ENCODE data around the gene ZSWIM8.
"Not testable (repeated sequence)": the region's sequence is repeated elsewhere in the genome, so short reads cannot be mapped to it uniquely, and the experiment has no call there.

ZSWIM8 gene, protein sequence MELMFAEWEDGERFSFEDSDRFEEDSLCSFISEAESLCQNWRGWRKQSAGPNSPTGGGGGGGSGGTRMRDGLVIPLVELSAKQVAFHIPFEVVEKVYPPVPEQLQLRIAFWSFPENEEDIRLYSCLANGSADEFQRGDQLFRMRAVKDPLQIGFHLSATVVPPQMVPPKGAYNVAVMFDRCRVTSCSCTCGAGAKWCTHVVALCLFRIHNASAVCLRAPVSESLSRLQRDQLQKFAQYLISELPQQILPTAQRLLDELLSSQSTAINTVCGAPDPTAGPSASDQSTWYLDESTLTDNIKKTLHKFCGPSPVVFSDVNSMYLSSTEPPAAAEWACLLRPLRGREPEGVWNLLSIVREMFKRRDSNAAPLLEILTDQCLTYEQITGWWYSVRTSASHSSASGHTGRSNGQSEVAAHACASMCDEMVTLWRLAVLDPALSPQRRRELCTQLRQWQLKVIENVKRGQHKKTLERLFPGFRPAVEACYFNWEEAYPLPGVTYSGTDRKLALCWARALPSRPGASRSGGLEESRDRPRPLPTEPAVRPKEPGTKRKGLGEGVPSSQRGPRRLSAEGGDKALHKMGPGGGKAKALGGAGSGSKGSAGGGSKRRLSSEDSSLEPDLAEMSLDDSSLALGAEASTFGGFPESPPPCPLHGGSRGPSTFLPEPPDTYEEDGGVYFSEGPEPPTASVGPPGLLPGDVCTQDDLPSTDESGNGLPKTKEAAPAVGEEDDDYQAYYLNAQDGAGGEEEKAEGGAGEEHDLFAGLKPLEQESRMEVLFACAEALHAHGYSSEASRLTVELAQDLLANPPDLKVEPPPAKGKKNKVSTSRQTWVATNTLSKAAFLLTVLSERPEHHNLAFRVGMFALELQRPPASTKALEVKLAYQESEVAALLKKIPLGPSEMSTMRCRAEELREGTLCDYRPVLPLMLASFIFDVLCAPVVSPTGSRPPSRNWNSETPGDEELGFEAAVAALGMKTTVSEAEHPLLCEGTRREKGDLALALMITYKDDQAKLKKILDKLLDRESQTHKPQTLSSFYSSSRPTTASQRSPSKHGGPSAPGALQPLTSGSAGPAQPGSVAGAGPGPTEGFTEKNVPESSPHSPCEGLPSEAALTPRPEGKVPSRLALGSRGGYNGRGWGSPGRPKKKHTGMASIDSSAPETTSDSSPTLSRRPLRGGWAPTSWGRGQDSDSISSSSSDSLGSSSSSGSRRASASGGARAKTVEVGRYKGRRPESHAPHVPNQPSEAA (N-terminal part only)

DNA sequence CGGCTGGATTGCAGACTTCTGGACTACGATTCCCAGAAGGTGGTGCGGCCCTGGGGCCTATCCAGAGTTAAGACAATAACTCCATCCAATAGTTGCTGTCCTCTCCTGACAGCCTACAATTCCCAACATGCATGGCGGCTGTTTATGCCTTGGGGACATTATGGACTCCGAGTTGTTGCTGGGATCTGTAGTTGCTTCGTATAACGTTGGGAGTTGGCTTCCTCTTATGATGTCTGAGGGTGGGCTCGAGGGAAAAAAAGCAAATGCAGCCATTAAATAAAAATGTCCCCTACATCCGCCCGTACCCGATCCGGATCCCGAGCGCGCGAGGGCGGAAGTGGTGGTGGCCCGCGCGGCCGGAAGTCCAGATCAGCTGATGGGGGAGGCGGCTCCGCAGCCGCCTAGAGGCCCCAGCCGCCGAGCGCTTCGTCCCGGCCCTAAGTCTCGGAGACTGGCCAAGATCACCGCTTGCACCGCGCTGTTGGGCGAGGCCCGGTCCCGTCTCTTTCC lies at the start of gene ZSWIM8:
Gene ZSWIM8, plus strand, starts transcription at position 396 of the 510 bp plus-strand sequence. CDS start 273 bp downstream, outside the sequence.
- Histone ChIP-seq H3K36me3 (ENCODE audit: control insufficient read depth in 5 of 5, insufficient read depth in 5 of 5, low read length in 5 of 5) (peaks cover 0 to 18% (median 18%) of the 10 kb centered on the region in 5 donors), H3K4me1 (ENCODE audit: control insufficient read depth in 5 of 5, insufficient read depth in 5 of 5, low read length in 5 of 5) (peaks cover 17 to 63% (median 55%) of the 10 kb centered on the region in 5 donors), H3K27me3 (ENCODE audit: control insufficient read depth in 5 of 5, insufficient read depth in 4 of 5, low read length in 5 of 5) (no peaks in the 10 kb centered on the region), H3K9me3 (ENCODE audit: control insufficient read depth in 5 of 5, low read length in 5 of 5) (no peaks in the 10 kb centered on the region), H3K4me3 (ENCODE audit: low read depth in 1 of 5, low read length in 5 of 5) (peak within 1 kb of the TSS; percentile 88 to 98 (median 91)), H3K9ac (ENCODE audit: low read length in 5 of 5) (peak within 1 kb of the TSS; percentile 93 to 95 (median 94)), H3K27ac (ENCODE audit: low read depth, low read length) (peak within 1 kb of the TSS; percentile 79)

DNA sequence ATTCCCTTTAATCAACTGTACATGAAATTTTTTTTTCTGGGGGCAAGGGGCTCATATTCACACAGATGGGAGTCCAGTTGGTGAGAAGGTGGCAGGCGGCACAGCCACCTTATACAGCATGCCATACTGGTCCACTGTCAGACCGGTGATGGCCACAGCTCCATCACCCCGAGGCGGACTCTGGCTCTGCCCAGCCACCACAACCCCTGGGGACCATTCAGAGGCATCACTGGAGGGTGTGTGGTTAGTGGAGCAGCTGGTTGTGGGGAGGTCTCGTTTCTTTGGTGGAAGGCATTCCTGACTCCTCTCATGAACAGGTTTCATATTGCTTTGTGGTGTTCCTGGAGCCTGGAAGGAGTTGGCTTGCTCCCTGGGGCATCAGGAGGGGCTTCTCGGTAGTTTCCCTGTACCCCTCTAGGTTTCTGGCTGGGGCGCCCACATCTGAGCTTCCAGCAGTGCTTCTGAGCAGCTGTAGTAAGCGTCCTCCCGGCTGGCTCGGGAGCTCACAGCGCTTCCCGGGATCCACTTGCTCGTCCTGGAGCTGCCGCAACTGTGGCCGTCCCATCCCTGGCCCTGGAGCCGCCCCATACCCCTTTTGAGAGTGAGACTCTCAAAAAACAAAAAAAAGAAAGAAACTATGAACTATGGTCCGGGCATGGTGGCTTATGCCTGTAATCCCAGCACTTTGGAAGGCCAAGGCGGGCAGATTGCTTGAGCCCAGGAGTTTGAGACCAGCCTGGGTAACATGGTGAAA lies 44.7 kb upstream of the ZSWIM8 start:
- H3K9me3 ChIP-seq (ENCODE audit: control insufficient read depth in 5 of 5, low read length in 5 of 5); H3K4me3 ChIP-seq (ENCODE audit: low read depth in 1 of 5, low read length in 5 of 5); H3K36me3 ChIP-seq (ENCODE audit: control insufficient read depth in 5 of 5, insufficient read depth in 5 of 5, low read length in 5 of 5); H3K9ac ChIP-seq (ENCODE audit: low read length in 5 of 5); H3K27me3 ChIP-seq (ENCODE audit: control insufficient read depth in 5 of 5, insufficient read depth in 4 of 5, low read length in 5 of 5); H3K27ac ChIP-seq (ENCODE audit: low read depth, low read length): not testable (repeated sequence)
- peaks cover 3 to 28% (median 24%) of the 10 kb centered on the region in 5 donors for H3K4me1 ChIP-seq (ENCODE audit: control insufficient read depth in 5 of 5, insufficient read depth in 5 of 5, low read length in 5 of 5)

DNA sequence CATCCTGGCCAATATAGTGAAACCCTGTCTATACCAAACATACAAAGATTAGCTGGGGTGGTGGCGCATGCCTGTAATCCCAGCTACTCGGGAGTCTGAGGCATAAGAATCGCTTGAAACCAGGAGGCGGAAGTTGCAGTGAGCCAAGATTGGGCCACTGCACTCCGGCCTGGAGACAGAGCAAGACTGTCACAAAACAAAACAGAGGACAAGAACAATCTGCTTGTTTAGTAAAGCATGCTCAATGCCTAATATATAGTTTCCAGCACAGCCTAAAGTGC lies 43.0 kb upstream of the ZSWIM8 start:
- Histone ChIP-seq H3K4me1 (ENCODE audit: control insufficient read depth in 5 of 5, insufficient read depth in 5 of 5, low read length in 5 of 5) (peaks cover 3 to 34% (median 27%) of the 10 kb centered on the region in 5 donors), H3K9ac (ENCODE audit: low read length in 5 of 5) (no peak overlapping the region), H3K4me3 (ENCODE audit: low read depth in 1 of 5, low read length in 5 of 5) (no peak overlapping the region), H3K9me3 (ENCODE audit: control insufficient read depth in 5 of 5, low read length in 5 of 5) (no peaks in the 10 kb centered on the region), H3K36me3 (ENCODE audit: control insufficient read depth in 5 of 5, insufficient read depth in 5 of 5, low read length in 5 of 5) (peaks cover 0 to 11% (median 9%) of the 10 kb centered on the region in 5 donors), H3K27ac (ENCODE audit: low read depth, low read length) (no peak overlapping the region), H3K27me3 (ENCODE audit: control insufficient read depth in 5 of 5, insufficient read depth in 4 of 5, low read length in 5 of 5) (no peaks in the 10 kb centered on the region)

DNA sequence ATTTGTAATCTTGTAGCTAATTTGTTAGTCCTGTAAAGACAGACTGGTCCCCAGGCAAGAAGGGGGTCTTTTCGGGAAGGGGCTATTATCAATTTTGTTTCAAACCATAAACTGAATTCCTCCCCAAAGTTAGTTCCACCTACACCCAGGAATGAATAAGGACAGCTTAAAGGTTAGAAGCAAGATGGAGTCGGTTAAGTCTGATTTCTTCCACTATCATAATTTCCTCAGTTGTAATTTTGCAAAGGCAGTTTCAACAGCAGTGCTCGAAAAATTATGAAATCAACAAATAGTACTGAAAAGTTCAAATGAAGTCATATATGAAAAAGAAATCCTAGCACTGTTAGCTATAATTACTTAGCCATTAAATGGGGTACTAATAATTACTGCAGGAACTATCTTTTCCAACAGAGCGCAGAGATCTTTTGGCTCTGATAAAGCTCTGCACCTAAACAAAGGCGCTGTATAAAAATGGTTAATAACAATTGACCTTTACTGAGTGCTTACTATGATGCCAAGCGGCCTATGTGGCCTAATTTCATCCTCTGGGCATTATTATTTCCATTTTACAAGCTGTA lies 42.0 kb upstream of the ZSWIM8 start:
- H3K36me3 ChIP-seq (ENCODE audit: control insufficient read depth in 5 of 5, insufficient read depth in 5 of 5, low read length in 5 of 5) = peaks cover 0 to 11% (median 8%) of the 10 kb centered on the region in 5 donors
- no peaks in the 10 kb centered on the region for H3K27me3 ChIP-seq (ENCODE audit: control insufficient read depth in 5 of 5, insufficient read depth in 4 of 5, low read length in 5 of 5)
- H3K9me3 ChIP-seq (ENCODE audit: control insufficient read depth in 5 of 5, low read length in 5 of 5) = no peaks in the 10 kb centered on the region
- H3K4me3 ChIP-seq (ENCODE audit: low read depth in 1 of 5, low read length in 5 of 5) = peak overlapping the region; percentile 84 to 100 (median 98)
- peak overlapping the region; percentile 98 for H3K27ac ChIP-seq (ENCODE audit: low read depth, low read length)
- peak overlapping the region; percentile 85 to 99 (median 91) for H3K9ac ChIP-seq (ENCODE audit: low read length in 5 of 5)
- peaks cover 3 to 34% (median 27%) of the 10 kb centered on the region in 5 donors for H3K4me1 ChIP-seq (ENCODE audit: control insufficient read depth in 5 of 5, insufficient read depth in 5 of 5, low read length in 5 of 5)

DNA sequence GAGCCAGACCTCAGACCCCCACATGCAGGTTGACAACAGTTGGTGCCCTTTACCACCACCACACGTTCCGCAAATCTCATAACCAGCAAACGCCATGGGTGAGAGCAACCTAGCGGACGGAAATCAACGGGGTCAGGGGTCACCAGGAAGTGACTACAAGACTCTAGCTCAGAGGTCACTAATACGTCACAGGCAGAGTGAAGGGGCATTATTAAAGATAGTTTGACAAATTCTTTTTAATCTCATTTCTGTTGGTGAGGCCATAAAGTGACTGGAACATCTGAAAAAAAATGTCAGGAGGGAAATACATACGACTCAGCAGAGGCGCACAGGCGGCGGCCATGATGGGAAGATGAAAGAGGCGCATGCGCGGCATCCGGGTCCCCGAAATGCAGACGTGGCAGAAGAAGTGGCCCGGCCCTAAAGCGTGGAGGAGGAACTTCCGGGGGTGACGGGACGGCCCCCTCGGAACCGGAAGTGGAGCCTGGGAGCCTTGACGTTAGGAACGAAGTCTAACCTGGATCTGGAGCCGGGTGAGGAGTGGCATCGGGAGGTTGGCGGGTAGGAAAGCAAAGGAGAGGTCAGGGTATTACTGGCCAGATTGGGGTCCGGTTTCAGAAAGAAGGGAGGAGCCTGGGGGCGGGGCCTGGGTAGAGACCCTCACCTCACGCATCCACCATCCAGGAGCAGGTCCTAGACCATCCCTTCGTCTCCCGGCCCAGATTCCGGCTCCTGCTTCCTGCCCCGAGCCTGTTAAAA lies 41.3 kb upstream of the ZSWIM8 start, which contains the start of gene SEC24C:
Gene SEC24C, plus strand, starts transcription at position 468 of the 759 bp plus-strand sequence. CDS start 2,461 bp downstream, outside the sequence.
- Histone ChIP-seq H3K4me1 (ENCODE audit: control insufficient read depth in 5 of 5, insufficient read depth in 5 of 5, low read length in 5 of 5) (peaks cover 5 to 36% (median 30%) of the 10 kb centered on the region in 5 donors), H3K9me3 (ENCODE audit: control insufficient read depth in 5 of 5, low read length in 5 of 5) (no peaks in the 10 kb centered on the region), H3K4me3 (ENCODE audit: low read depth in 1 of 5, low read length in 5 of 5) (peak within 1 kb of the TSS; percentile 84 to 100 (median 98))

DNA sequence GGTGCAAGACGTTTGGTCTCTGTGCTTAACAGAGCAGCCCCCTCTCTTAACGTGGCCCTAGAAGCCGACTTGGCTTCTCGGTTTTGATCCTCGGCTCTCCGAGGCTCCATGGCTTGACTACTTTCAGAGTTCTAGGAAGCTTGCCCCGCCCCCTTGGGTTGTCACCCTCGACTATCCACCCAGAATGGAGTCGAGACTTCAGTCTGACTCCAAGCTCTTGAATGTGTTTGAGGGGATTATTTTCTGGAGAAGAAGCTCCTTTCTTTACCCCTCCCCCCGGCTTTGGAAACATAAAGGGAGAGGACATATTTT lies 40.8 kb upstream of the ZSWIM8 start:
- H3K27me3 ChIP-seq (ENCODE audit: control insufficient read depth in 5 of 5, insufficient read depth in 4 of 5, low read length in 5 of 5) = no peaks in the 10 kb centered on the region
- H3K9ac ChIP-seq (ENCODE audit: low read length in 5 of 5) = peak overlapping the region; percentile 85 to 99 (median 91)
- H3K27ac ChIP-seq (ENCODE audit: low read depth, low read length) = peak overlapping the region; percentile 98
- H3K9me3 ChIP-seq (ENCODE audit: control insufficient read depth in 5 of 5, low read length in 5 of 5) = no peaks in the 10 kb centered on the region
- H3K4me1 ChIP-seq (ENCODE audit: control insufficient read depth in 5 of 5, insufficient read depth in 5 of 5, low read length in 5 of 5) = peaks cover 5 to 39% (median 30%) of the 10 kb centered on the region in 5 donors
- H3K36me3 ChIP-seq (ENCODE audit: control insufficient read depth in 5 of 5, insufficient read depth in 5 of 5, low read length in 5 of 5) = peaks cover 4 to 18% (median 15%) of the 10 kb centered on the region in 5 donors
- H3K4me3 ChIP-seq (ENCODE audit: low read depth in 1 of 5, low read length in 5 of 5) = peak overlapping the region; percentile 84 to 100 (median 98)

More for the DNA sequence above, 41.3 kb upstream of the ZSWIM8 start, which contains the start of gene SEC24C:
- peak within 1 kb of the TSS; percentile 98 for H3K27ac ChIP-seq (ENCODE audit: low read depth, low read length)
- H3K27me3 ChIP-seq (ENCODE audit: control insufficient read depth in 5 of 5, insufficient read depth in 4 of 5, low read length in 5 of 5) = no peaks in the 10 kb centered on the region
- H3K9ac ChIP-seq (ENCODE audit: low read length in 5 of 5) = peak within 1 kb of the TSS; percentile 85 to 99 (median 91)
- peaks cover 2 to 15% (median 12%) of the 10 kb centered on the region in 5 donors for H3K36me3 ChIP-seq (ENCODE audit: control insufficient read depth in 5 of 5, insufficient read depth in 5 of 5, low read length in 5 of 5)

DNA sequence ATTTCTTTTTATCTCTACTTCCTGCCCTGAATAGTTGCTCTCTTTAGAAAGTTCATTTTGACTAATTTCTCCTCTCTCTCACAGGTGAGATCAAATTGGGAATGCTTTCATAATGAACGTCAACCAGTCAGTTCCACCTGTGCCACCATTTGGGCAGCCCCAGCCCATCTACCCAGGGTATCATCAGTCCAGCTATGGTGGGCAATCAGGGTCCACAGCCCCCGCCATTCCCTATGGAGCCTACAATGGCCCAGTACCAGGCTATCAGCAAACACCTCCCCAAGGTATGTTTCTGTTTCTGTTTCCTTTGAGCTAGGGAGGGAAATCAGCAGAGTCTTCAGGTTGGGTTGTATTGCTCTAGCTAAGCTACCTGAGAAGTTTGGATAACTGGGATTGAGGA lies 38.7 kb upstream of the ZSWIM8 start:
- Histone ChIP-seq H3K27me3 (ENCODE audit: control insufficient read depth in 5 of 5, insufficient read depth in 4 of 5, low read length in 5 of 5) (no peaks in the 10 kb centered on the region), H3K4me1 (ENCODE audit: control insufficient read depth in 5 of 5, insufficient read depth in 5 of 5, low read length in 5 of 5) (peaks cover 5 to 39% (median 34%) of the 10 kb centered on the region in 5 donors), H3K36me3 (ENCODE audit: control insufficient read depth in 5 of 5, insufficient read depth in 5 of 5, low read length in 5 of 5) (peaks cover 16 to 38% (median 33%) of the 10 kb centered on the region in 5 donors), H3K9me3 (ENCODE audit: control insufficient read depth in 5 of 5, low read length in 5 of 5) (no peaks in the 10 kb centered on the region), H3K9ac (ENCODE audit: low read length in 5 of 5) (no peak overlapping the region), H3K27ac (ENCODE audit: low read depth, low read length) (no peak overlapping the region), H3K4me3 (ENCODE audit: low read depth in 1 of 5, low read length in 5 of 5) (no peak overlapping the region)

DNA sequence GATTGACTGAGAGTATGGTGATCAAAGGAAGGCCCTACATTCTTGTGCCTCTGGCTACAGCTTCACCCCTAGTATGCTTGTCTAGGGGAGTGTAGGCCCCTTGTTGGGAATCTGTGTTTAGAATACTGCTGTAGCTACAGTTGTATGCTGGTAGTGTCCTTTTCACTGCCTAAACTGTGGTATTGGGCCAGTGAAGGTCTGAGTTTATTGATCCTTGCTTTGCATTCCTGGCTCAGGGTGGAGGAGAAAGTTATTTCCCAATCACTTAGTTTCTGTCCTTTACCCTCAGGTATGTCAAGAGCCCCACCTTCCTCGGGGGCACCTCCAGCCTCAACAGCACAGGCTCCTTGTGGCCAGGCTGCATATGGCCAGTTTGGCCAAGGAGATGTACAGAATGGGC lies 34.6 kb upstream of the ZSWIM8 start:
- Histone ChIP-seq H3K27me3 (ENCODE audit: control insufficient read depth in 5 of 5, insufficient read depth in 4 of 5, low read length in 5 of 5) (no peaks in the 10 kb centered on the region), H3K27ac (ENCODE audit: low read depth, low read length) (no peak overlapping the region), H3K9me3 (ENCODE audit: control insufficient read depth in 5 of 5, low read length in 5 of 5) (no peaks in the 10 kb centered on the region), H3K4me3 (ENCODE audit: low read depth in 1 of 5, low read length in 5 of 5) (no peak overlapping the region), H3K9ac (ENCODE audit: low read length in 5 of 5) (peak overlapping the region in 2 of 5 donors; percentile 16 to 26), H3K36me3 (ENCODE audit: control insufficient read depth in 5 of 5, insufficient read depth in 5 of 5, low read length in 5 of 5) (peaks cover 21 to 72% (median 66%) of the 10 kb centered on the region in 5 donors), H3K4me1 (ENCODE audit: control insufficient read depth in 5 of 5, insufficient read depth in 5 of 5, low read length in 5 of 5) (peaks cover 2 to 11% (median 10%) of the 10 kb centered on the region in 5 donors)

Data from subcutaneous abdominal adipose tissue (tissue), 5 donors.